ENCODE measurements around the gene PHLPP2. TPM values are rescaled to one million over a fixed set of nuclear protein-coding genes. Genes with fewer than 3 reads are reported as not detected.
A peak's percentile ranks its signal among the peaks of the same experiment; 100 is the strongest.

The PHLPP2 gene
- total RNA-seq, 1 donor from 2014 or later, result 12.7 TPM

DNA sequence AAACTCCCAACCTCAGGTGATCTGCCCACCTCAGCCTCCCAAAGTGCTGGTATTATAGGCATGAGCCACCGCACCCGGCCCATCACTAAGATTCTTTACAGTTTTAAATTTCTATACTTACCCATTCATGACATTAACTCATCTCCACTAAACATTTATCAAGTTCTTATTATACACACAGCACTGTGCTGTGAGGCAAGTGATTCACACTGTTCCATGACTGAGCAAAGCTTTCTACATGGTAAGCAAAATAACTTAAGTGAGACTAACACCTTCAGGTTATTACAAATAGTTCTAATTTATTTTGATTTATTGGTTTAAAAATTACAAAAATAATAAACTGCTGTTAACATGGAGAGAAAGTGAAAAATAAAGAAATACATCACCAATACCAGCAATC, 65.0 kb downstream of the PHLPP2 start:
- TF ChIP-seq CTCF (IDR thresholded peaks at IDR 0.05; ENCODE audit: unreplicated experiment), result no peak
- H3K36me3 Mint-ChIP-seq (ENCODE audit: insufficient read depth), result peaks cover 15% of the 10 kb centered on the region

DNA sequence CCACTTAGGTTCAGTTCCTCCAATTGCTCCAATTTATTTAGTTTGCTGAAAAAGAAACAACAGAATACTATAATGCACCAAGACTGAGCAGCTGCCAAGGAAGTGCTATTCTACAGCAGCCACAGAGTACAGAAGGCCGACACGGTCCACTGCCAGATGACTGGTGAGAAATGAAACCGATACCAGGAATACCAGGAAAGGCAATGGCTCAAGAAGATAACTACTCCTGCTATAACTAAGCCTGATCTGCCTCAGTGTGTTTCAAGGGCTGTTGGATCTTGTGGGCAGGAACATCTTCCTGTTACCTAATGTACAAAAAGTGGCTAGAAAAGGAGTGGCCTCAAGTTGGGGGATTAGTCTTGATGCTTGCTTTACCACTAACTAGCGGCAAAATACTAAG, 65.7 kb downstream of the PHLPP2 start:
- Mint-ChIP-seq H3K4me3 (ENCODE audit: low read depth) (no peak overlapping the region), H3K4me1 (ENCODE audit: low read depth) (no peaks in the 10 kb centered on the region), H3K27ac (no peak overlapping the region), H3K27me3 (no peaks in the 10 kb centered on the region), H3K36me3 (ENCODE audit: insufficient read depth) (peaks cover 14% of the 10 kb centered on the region), H3K9me3 (ENCODE audit: low read depth) (no peaks in the 10 kb centered on the region)
- no peak for TF ChIP-seq CTCF (IDR thresholded peaks at IDR 0.05; ENCODE audit: unreplicated experiment)
- DNase-seq (ENCODE audit: low spot score, unreplicated experiment), result no peak

More for the DNA sequence above, 65.0 kb downstream of the PHLPP2 start:
- DNase-seq (ENCODE audit: low spot score, unreplicated experiment), result no peak
- Mint-ChIP-seq H3K4me1 (ENCODE audit: low read depth) (no peaks in the 10 kb centered on the region), H3K9me3 (ENCODE audit: low read depth) (no peaks in the 10 kb centered on the region), H3K4me3 (ENCODE audit: low read depth) (no peak overlapping the region), H3K27me3 (no peaks in the 10 kb centered on the region), H3K27ac (no peak overlapping the region)

DNA sequence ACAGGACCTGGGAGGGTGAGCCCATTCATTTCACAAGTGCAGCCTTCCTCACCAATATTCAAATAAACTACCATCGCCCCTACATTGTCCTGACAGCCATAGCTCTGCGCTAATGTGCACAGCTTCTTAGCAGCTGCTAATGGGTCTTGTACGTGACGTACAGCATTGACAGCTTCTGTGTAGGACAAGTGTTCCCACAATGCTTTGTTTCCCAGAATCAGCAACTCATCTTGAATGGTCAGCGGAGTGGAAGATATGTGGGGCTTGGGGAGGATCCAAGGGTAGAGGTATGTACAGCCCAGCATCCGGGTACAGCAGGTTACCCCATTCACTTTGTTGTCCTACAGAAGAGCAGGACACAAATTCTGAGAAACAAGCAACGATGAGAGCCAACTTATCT, 74.8 kb downstream of the PHLPP2 start:
- TF ChIP-seq CTCF (IDR thresholded peaks at IDR 0.05; ENCODE audit: unreplicated experiment), result no peak
- peaks cover 2% of the 10 kb centered on the region for H3K4me1 Mint-ChIP-seq (ENCODE audit: low read depth)
- H3K27ac Mint-ChIP-seq, result no peak overlapping the region
- no peak overlapping the region for H3K4me3 Mint-ChIP-seq (ENCODE audit: low read depth)
- DNase-seq (ENCODE audit: low spot score, unreplicated experiment), result no peak
- no peaks in the 10 kb centered on the region for H3K27me3 Mint-ChIP-seq
- peaks cover 12% of the 10 kb centered on the region for H3K36me3 Mint-ChIP-seq (ENCODE audit: insufficient read depth)
- no peaks in the 10 kb centered on the region for H3K9me3 Mint-ChIP-seq (ENCODE audit: low read depth)

- Mint-ChIP-seq H3K4me3 (ENCODE audit: low read depth) (no peak overlapping the region), H3K27me3 (no peaks in the 10 kb centered on the region), H3K27ac (no peak overlapping the region), H3K4me1 (ENCODE audit: low read depth) (peaks cover 2% of the 10 kb centered on the region), H3K36me3 (ENCODE audit: insufficient read depth) (peaks cover 10% of the 10 kb centered on the region), H3K9me3 (ENCODE audit: low read depth) (no peaks in the 10 kb centered on the region)
- DNase-seq (ENCODE audit: low spot score, unreplicated experiment), result no peak
- peak; percentile 38 for TF ChIP-seq CTCF (IDR thresholded peaks at IDR 0.05; ENCODE audit: unreplicated experiment)
These were observed 75.6 kb downstream of the PHLPP2 start for GRCh38 chr16:71648921-71649320.

- peaks cover 10% of the 10 kb centered on the region for H3K36me3 Mint-ChIP-seq (ENCODE audit: insufficient read depth)
- peak overlapping the region; percentile 11 for H3K27ac Mint-ChIP-seq
- DNase-seq (ENCODE audit: low spot score, unreplicated experiment), result no peak
- no peak overlapping the region for H3K4me3 Mint-ChIP-seq (ENCODE audit: low read depth)
- no peak for TF ChIP-seq CTCF (IDR thresholded peaks at IDR 0.05; ENCODE audit: unreplicated experiment)
- no peaks in the 10 kb centered on the region for H3K9me3 Mint-ChIP-seq (ENCODE audit: low read depth)
- H3K4me1 Mint-ChIP-seq (ENCODE audit: low read depth), result peaks cover 2% of the 10 kb centered on the region
- no peaks in the 10 kb centered on the region for H3K27me3 Mint-ChIP-seq
These were observed 76.3 kb downstream of the PHLPP2 start for GRCh38 chr16:71648162-71648561.

Measured in progenitor cell of endocrine pancreas (in vitro differentiated cells).